IMR-90 (cell line): Measurements from ENCODE around the gene RASSF10. TPM values are rescaled to one million over a fixed set of nuclear protein-coding genes. Genes with fewer than 3 reads are reported as not detected.

ENCODE experiments used
- ATAC-seq: fragments of 200-7000 bp; cut with Tn5 transposase; 2 replicates; pipeline ENCODE4 v1.9.1; 2020; ENCODE audit warnings: low read depth, mild to moderate bottlenecking, moderate library complexity
- BruUV-seq: library from RNA; stranded (reverse); fragments of 400-500 nt; replicated peaks from 2 replicates; lab custom pipeline; 2021; lab: Mats Ljungman, UMichigan
- CTCF ChIA-PET: fragments of 300-600 bp; formaldehyde crosslinking; extraction: SDS; loops from one replicate; lab custom pipeline; 2021; ENCODE audit warnings: antibody characterized with exemption; lab: Yijun Ruan, JAX
- POLR2A ChIA-PET: fragments of 300-600 bp; sonication (Branson Sonifier 250); formaldehyde crosslinking; loops from one replicate; lab custom pipeline; 2022; ENCODE audit warnings: antibody characterized with exemption; ENCODE audit not compliant: unreplicated experiment; lab: Charles Lee
- DNase-seq: peaks from one replicate; pipeline ENCODE4 v3.0.0; 2013
- H2AFZ ChIP-seq: replicated peaks from 2 replicates; pipeline ENCODE3; 2013; ENCODE audit warnings: low read length, mild to moderate bottlenecking; ENCODE audit not compliant: poor library complexity
- H2AK5ac ChIP-seq: 2 replicates; pipeline ENCODE4 v1.6.1; 2013; ENCODE audit warnings: low read depth, low read length, inconsistent platforms
- H2AK9ac ChIP-seq: replicated peaks from 2 replicates; pipeline ENCODE3; 2013; ENCODE audit warnings: mild to moderate bottlenecking, low read depth, low read length, moderate library complexity; ENCODE audit not compliant: poor library complexity
- H2BK120ac ChIP-seq: 2 replicates; pipeline ENCODE4 v1.6.1; 2013; ENCODE audit warnings: low read depth, low read length, inconsistent platforms
- H2BK15ac ChIP-seq: 3 replicates; pipeline ENCODE4 v1.6.1; 2013; ENCODE audit warnings: low read depth, low read length, inconsistent platforms
- H2BK20ac ChIP-seq: 2 replicates; pipeline ENCODE4 v1.6.1; 2013; ENCODE audit warnings: low read depth, mild to moderate bottlenecking, inconsistent platforms, low read length, moderate library complexity
- H2BK5ac ChIP-seq: 2 replicates; pipeline ENCODE4 v1.6.1; 2013; ENCODE audit warnings: mild to moderate bottlenecking, low read depth, low read length, inconsistent platforms; ENCODE audit not compliant: poor library complexity, severe bottlenecking
- H3K14ac ChIP-seq: replicated peaks from 2 replicates; pipeline ENCODE4 v1.6.1; 2013; ENCODE audit warnings: low read depth, low read length, inconsistent platforms
- H3K18ac ChIP-seq: 2 replicates; pipeline ENCODE4 v1.6.1; 2013; ENCODE audit warnings: low read depth, low read length, control low read depth
- H3K23ac ChIP-seq: 2 replicates; pipeline ENCODE4 v1.6.1; 2013; ENCODE audit warnings: low read depth, low read length, inconsistent platforms
- H3K27ac ChIP-seq: 2 replicates; pipeline ENCODE4 v1.5.1; 2013; ENCODE audit warnings: mild to moderate bottlenecking, control low read depth, low read length; ENCODE audit not compliant: insufficient read depth
- H3K27me3 ChIP-seq: 2 replicates; pipeline ENCODE4 v1.6.1; 2013; ENCODE audit warnings: low read length; ENCODE audit not compliant: control insufficient read depth, insufficient read depth
- H3K36me3 ChIP-seq: 2 replicates; pipeline ENCODE4 v1.6.1; 2013; ENCODE audit warnings: low read length, mixed read lengths; ENCODE audit not compliant: control insufficient read depth, insufficient read depth
- H3K4ac ChIP-seq: 2 replicates; pipeline ENCODE4 v1.6.1; 2013; ENCODE audit warnings: low read depth, low read length, inconsistent platforms
- H3K4me1 ChIP-seq: 2 replicates; pipeline ENCODE4 v1.6.1; 2013; ENCODE audit warnings: low read length, mixed read lengths; ENCODE audit not compliant: control insufficient read depth, insufficient read depth
- H3K4me2 ChIP-seq: 2 replicates; pipeline ENCODE4 v1.6.1; 2013; ENCODE audit warnings: low read depth, mild to moderate bottlenecking, control low read depth, low read length, moderate library complexity
- H3K4me3 ChIP-seq: 2 replicates; pipeline ENCODE4 v1.5.1; 2013; ENCODE audit warnings: low read depth, mild to moderate bottlenecking, control low read depth, low read length, moderate library complexity; ENCODE audit not compliant: insufficient read depth
- H3K56ac ChIP-seq: 2 replicates; pipeline ENCODE4 v1.6.1; 2013; ENCODE audit warnings: low read length, inconsistent platforms; ENCODE audit not compliant: insufficient read depth; ENCODE audit errors: extremely low read depth
- H3K79me1 ChIP-seq, 2 experiments: 2 replicates each; pipeline ENCODE4 v1.6.1; 2013; ENCODE audit warnings: low read length in 2 of 2, inconsistent platforms in 1 of 2, low read depth in 1 of 2
- H3K9ac ChIP-seq: 2 replicates; pipeline ENCODE4 v1.6.1; 2013; ENCODE audit warnings: low read depth, low read length, control low read depth
- H3K9me1 ChIP-seq: 2 replicates; pipeline ENCODE4 v1.6.1; 2013; ENCODE audit warnings: low read length, inconsistent platforms; ENCODE audit not compliant: insufficient read depth
- H3K9me3 ChIP-seq: 2 replicates; pipeline ENCODE4 v1.6.1; 2013; ENCODE audit warnings: low read length; ENCODE audit not compliant: control insufficient read depth, insufficient read depth
- H4K20me1 ChIP-seq: 2 replicates; pipeline ENCODE4 v1.6.1; 2013; ENCODE audit warnings: low read length, inconsistent platforms; ENCODE audit not compliant: insufficient read depth
- H4K5ac ChIP-seq: 2 replicates; pipeline ENCODE4 v1.6.1; 2013; ENCODE audit warnings: mild to moderate bottlenecking, low read depth, low read length, control low read depth
- H4K8ac ChIP-seq, 2 experiments: 2 replicates each; pipeline ENCODE4 v1.6.1; 2013; ENCODE audit warnings: low read depth in 2 of 2, low read length in 2 of 2, control low read depth in 1 of 2, inconsistent platforms in 1 of 2
- H4K91ac ChIP-seq: 2 replicates; pipeline ENCODE4 v1.6.1; 2013; ENCODE audit warnings: low read depth, low read length, inconsistent platforms; ENCODE audit not compliant: insufficient read depth
- BHLHE40 ChIP-seq: fragments of 150-350 bp; IDR thresholded peaks from 2 replicates; pipeline ENCODE4 v1.6.1; 2016; ENCODE audit warnings: mild to moderate bottlenecking, low read depth, low read length
- CEBPB ChIP-seq: IDR thresholded peaks from 2 replicates; pipeline ENCODE4 v1.6.1; 2012; ENCODE audit warnings: low read depth, low read length, improper control_type of control experiment
- MAZ ChIP-seq: IDR thresholded peaks from 2 replicates; pipeline ENCODE4 v1.6.1; 2012; ENCODE audit warnings: low read depth, mild to moderate bottlenecking, low read length, improper control_type of control experiment, moderate library complexity, borderline replicate concordance
- MXI1 ChIP-seq: IDR thresholded peaks from 2 replicates; pipeline ENCODE4 v1.6.1; 2012; ENCODE audit warnings: low read depth, mild to moderate bottlenecking, low read length, moderate library complexity, borderline replicate concordance
- WGBS, 2 experiments: methylation state at CpG; one replicate each; pipeline versions ENCODE4 v1.1.5 to v1.1.7; 2013; ENCODE audit warnings: missing lambda C conversion rate in 2 of 2; ENCODE audit not compliant: insufficient read length in 1 of 2; ENCODE audit errors: extremely low coverage in 2 of 2; 5-methylcytosine and 5-hydroxymethylcytosine counted together
- dilution Hi-C: fragments of 300-500 bp; cut with HindIII; formaldehyde crosslinking; loops from one replicate; pipeline ENCODE4 v1.14.3; 2018; ENCODE audit warnings: low sequenced_read_pairs; ENCODE audit not compliant: unreplicated experiment
- in situ Hi-C: fragments of 300-500 bp; cut with MboI; formaldehyde crosslinking; loops from 3 replicates; pipeline ENCODE4 v1.14.3; 2019; ENCODE audit warnings: low sequenced_read_pairs, inconsistent platforms, mixed read lengths
- intact Hi-C: fragments of 100-400 bp; cut with micrococcal nuclease; formaldehyde crosslinking; loops from 2 replicates; pipeline ENCODE4 v1.10.0; 2022
- polyA plus RNA-seq, 3 experiments: library from polyadenylated mRNA; depleted of rRNA; stranded (reverse); fragments of >200 nt; gene quantifications; 2 replicates each; pipeline ENCODE4 v1.2.3, GENCODE V29; 2012; ENCODE audit warnings: low replicate concordance in 1 of 3
- total RNA-seq: library from RNA; depleted of rRNA; stranded (reverse); fragments of >200 nt; gene quantifications from 2 replicates; pipeline ENCODE4 v1.2.3, GENCODE V29; 2012

The RASSF10 gene
- total and polyA plus RNA-seq, 2 of the 4 experiments (the other 2 are of a cell fraction): not detected

GRCh38 chr11:12975195-12975594 is 33.9 kb upstream of the RASSF10 start:
- no CpG with 5 or more reads among the region's 2 CpGs for WGBS, 2 experiments
- intact Hi-C loops: no loop called here
- H2BK120ac ChIP-seq: no peak overlapping the region
- no peak overlapping the region for H3K9ac ChIP-seq
- no TSS peak for BruUV-seq
- H4K5ac ChIP-seq: no peak overlapping the region
- ATAC-seq: no peak
- H2BK20ac ChIP-seq: no peak overlapping the region
- peaks cover 3% of the 10 kb centered on the region; the same call in 1 of the 2 replicates for H3K9me3 ChIP-seq
- H2AFZ ChIP-seq: no peak overlapping the region
- H2AK5ac ChIP-seq: no peak overlapping the region
- in situ Hi-C loops: no loop called here
- ChIA-PET POLR2A (no interaction called here), CTCF (interaction anchor here (1.0 kb wide), 1 partner anchor 10 kb away, joined by 3 read pairs; no protein-coding TSS in a partner anchor)
- H3K23ac ChIP-seq: no peak overlapping the region
- H2BK15ac ChIP-seq: no peak overlapping the region
- no peak overlapping the region for H2AK9ac ChIP-seq
- H3K18ac ChIP-seq: no peak overlapping the region
- H4K8ac ChIP-seq: no peak overlapping the region
- H3K4ac ChIP-seq: no peak overlapping the region
- H3K4me2 ChIP-seq: no peak overlapping the region
- dilution Hi-C loops: no loop called here
- no peaks in the 10 kb centered on the region for H3K36me3 ChIP-seq
- peaks cover 54% of the 10 kb centered on the region for H3K27me3 ChIP-seq
- TF ChIP-seq MAZ (no peak), CEBPB (no peak), MXI1 (no peak), BHLHE40 (no peak)
- no peak for DNase-seq
- H3K4me1 ChIP-seq: no peaks in the 10 kb centered on the region
- H3K56ac ChIP-seq: no peak overlapping the region
- H3K14ac ChIP-seq: no peak overlapping the region
- H4K91ac ChIP-seq: no peak overlapping the region
- H3K27ac ChIP-seq: no peak overlapping the region
- no peaks in the 10 kb centered on the region for H3K9me1 ChIP-seq
- H2BK5ac ChIP-seq: no peak overlapping the region
- H4K20me1 ChIP-seq: no peaks in the 10 kb centered on the region; the same call in 1 of the 2 replicates
- no peak overlapping the region for H3K4me3 ChIP-seq
- H3K79me1 ChIP-seq: no peaks in the 10 kb centered on the region
